ENCODE results near the gene ILRUN.

GRCh38 chr6:34674268-34674639 is 22.3 kb downstream of the ILRUN start:
- TF ChIP-seq CTCF (IDR thresholded peaks at IDR 0.05) (no peak), POLR2A (IDR thresholded peaks at IDR 0.05) (no peak), EP300 (IDR thresholded peaks at IDR 0.05) (no peak)

Data from ovary (tissue), 3 donors.